Renal cortex interstitium (tissue), 11 donors: ENCODE measurements around the gene CAPN5. TPM values are rescaled to one million over a fixed set of nuclear protein-coding genes. Genes with fewer than 3 reads are reported as not detected.

Source experiments
- DNase-seq, 11 donors: peaks; one replicate each; pipeline ENCODE4 v3.0.0-alpha.2; 2013; ENCODE audit warnings: low read depth in 9 of 11, low spot score in 4 of 11; ENCODE audit errors: extremely low read depth in 1 of 11
- polyA plus RNA-seq, 3 donors: library from polyadenylated mRNA; unstranded; fragments of 120-200 nt; gene quantifications; one replicate each; pipeline ENCODE4 v1.2.1, GENCODE V29; 2013; ENCODE audit not compliant: insufficient read length in 3 of 3

CAPN5 gene
- polyA plus RNA-seq, 3 donors = 23.1 to 27.8 (median 26.7) TPM

DNA sequence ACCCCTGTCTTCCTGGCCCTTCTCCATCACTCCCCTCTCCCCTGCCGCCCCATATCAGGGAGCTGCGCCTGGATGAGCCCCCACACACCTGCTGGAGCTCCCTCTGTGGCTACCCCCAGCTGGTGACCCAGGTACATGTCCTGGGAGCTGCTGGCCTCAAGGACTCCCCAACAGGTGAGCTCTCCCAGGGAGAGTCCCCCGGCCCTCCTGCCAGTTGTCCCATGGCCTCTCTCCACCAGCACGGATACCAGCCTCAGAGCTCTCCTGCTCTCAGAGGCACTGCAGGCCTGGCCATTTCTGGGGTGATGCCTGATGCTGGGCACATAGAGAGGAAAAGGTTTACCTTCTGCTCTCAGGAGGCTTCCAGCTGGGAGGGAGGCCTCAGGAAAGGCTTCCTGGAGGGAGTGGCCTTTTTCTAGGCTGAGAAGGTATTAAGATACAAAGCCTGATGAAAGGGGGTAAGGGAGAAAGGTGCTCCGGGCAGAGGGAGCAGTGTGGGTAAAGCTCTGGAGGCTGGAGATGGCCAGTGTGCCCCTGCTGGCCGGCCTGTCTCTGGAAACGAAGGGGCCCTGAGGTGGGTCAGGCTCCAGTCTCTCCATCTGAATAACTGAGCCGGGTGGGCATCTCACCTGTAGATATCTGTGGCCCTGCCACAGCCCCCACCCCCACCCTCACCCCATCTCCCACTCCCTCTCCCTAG lies 55.3 kb downstream of the CAPN5 start:
- no peak for DNase-seq

DNA sequence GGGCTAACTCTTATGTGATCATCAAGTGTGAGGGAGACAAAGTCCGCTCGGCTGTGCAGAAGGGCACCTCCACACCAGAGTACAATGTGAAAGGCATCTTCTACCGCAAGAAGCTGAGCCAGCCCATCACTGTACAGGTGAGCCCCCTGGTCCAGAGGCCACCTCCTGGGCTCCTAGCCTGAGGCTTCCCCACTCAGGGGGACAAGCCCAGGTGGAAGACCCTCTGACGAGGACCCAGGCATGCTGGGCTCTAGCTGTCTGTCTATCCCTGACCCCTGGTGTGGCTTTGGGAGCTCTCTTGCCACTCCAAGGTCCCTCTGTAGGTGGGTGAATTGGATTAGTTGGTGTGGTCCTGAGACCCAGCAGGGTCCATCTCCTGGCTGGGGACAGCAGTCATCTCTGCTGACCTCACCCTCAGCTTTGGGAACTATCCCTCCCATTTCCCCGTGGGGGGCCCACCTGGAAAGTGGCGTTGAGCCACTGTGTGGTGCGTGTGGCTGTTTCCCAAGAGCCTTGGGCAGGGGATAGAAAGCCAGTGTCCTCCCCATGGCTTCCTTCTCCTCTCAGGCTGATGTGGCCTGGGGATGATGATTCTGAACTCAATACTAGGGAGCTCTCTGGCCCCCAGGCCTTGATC lies 55.9 kb downstream of the CAPN5 start:
- DNase-seq = no peak

DNA sequence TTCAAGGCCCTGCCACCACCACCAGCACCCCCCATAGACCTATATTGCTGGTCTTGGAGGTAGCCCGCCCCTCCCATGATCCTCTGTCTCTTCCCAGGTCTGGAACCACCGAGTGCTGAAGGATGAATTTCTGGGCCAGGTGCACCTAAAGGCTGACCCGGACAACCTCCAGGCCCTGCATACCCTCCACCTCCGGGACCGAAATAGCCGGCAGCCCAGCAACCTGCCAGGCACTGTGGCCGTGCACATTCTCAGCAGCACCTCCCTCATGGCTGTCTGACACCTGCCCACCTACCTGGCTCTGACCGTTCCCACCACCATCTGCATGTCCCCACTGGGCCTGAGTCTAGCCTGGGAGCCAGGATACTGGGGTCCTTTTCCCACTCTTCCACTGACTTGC lies 56.8 kb downstream of the CAPN5 start:
- DNase-seq = no peak

DNA sequence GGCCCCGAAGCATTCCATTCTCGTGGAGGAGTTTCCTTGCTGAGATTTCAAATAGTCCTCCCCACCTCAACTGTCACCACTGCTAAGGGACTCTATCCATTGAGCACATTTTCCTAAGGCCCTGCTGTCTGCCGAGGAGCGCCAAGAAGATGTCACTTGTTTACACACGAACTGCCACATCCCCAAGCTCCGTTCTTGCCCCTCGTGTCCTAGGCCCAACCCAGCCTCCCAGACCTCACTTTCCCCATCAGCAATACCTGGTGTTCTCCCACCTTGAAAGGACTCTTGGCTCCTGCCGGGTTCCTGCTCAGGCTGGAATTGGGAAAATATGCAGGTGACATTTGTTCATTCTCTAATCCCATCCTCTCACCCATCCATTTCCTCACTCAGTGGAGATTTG lies 57.3 kb downstream of the CAPN5 start:
- no peak for DNase-seq

DNA sequence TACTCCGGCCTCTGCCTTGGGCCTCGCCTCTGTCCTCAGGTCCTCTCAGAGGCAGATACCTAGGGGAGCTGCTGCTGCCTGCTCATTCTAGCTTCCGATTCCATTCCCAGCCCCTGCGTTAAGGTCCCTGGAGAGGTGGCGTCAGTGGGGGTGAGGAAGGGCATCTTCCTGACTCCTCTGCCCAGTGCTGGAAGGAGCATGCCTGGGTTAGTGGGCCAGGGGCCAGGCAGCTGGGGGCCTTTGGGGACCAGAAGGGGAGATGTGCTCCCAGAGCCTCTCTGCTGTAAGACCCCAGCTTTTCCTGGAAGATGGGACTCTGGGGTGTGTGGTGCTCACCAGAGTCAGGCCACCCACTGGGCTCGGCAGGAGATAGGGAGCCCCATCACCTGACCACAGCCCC lies 57.7 kb downstream of the CAPN5 start:
- no peak for DNase-seq

DNA sequence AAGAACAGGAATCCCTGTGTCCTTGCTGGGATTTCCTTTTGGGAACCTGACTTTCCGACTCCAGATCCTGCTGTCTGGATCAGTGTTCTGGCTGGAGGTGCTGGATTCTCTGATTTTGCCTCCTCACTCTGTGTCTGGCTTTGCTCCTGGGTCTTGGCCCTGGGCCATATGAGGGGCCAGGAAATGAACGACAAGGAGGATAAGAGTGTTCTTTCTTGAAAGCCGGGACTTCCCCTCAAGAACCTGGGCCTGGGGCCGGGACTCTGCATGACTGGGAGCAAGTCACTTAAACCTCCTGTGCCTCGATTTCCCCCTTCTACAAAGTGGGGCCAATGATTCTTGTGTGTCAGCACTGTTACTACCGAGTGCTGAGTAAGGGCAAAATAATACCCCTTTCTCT lies 58.4 kb downstream of the CAPN5 start:
- DNase-seq = no peak

DNA sequence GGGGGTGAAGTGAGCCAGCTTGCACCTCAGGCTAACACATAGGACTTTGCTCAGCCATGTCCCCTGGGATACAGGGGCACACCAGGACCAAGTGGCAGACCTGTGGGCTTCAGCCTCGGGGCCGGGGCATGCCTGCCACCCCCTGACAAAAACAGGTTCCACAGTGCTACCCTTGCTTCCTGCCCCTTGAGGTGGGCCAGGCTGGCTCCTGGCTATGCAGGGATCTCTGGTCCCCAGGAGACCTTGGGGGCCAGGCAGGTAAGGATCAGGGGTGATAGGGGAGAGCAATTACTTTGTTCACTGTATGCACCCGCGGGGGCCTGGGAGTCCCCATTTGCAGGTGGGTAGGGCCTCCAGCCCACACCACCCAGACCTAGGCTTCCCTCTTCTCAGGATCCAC lies 58.9 kb downstream of the CAPN5 start:
- no peak for DNase-seq

DNA sequence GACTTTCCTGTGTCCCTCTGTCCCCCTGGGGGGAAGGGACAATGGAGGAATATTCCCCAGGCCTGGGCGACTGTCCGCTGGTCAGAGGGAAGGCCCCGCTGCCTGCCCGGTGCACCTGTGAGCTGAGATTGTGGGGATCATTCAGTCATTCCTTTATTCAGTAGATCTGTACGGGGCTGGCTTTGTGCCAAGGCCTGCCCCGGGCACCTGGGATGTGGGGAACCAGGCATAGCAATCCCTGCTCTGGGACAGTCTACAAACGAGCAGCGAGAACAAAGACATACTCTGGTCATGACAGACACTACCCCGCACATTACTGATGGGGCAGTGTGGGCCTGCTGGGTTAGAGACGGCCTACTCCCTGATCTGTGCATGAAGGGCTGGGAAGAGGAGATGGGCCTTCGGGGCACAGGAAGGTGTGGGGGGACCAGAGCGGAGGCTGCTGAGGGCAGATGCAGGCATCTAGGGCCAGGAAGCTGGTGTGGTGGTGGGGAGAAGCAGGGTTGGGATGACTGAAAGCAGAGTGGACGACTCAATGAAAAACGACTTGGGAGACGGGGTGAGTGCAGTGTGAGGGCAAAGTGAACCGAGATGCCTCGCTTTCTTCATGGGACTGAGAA lies 59.5 kb downstream of the CAPN5 start:
- DNase-seq = no peak

DNA sequence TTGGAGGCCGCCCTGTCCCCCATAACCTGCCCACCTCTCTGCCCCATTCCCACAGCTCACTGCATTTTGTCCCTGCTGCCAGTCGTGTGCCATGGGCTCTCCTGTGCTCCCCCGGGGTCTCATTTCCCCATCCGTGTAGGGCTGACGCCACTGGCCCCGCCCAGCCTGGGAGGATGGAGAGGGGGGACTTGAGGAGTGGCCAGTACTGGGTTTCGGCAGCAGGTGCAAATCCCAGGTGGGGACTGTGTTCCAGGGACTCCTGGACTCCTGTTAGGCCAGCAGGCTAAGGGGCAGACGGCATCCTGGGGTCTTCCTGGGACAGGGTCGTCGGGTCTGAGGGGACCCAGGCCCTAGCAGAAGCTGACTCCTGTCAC lies 60.1 kb downstream of the CAPN5 start:
- DNase-seq = no peak

DNA sequence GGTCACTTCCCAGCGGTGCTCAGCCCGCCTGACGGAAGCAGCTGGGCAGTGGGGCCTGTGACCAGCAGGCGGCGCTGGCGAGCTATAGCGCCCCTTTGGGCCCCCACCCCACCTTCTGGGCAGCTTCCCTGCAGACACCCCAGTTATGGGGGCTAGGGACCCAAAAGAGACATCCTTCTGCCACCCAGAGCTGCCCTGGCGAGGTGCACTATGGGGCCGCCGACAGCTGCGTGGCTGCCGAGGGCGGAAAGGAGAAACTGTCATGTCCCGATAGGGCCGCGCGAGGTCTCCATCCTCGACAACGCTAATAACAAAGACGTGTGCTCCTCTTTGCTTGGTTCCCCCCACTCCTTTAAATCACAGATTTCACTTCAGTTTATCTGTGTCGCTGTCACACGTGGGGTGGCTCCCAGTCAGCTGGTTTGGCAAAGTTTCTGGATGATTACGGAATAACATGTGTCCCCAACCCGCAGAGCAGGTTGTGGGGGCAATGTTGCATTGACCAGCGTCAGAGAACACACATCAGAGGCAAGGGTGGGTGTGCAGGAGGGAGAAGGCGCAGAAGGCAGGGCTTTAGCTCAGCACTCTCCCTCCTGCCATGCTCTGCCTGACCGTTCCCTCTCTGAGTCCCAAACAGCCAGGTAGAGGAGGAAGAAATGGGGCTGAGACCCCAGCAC lies 60.6 kb downstream of the CAPN5 start:
- DNase-seq = peak in 6 of 11 donors; percentile 27 to 60 (median 52)

DNA sequence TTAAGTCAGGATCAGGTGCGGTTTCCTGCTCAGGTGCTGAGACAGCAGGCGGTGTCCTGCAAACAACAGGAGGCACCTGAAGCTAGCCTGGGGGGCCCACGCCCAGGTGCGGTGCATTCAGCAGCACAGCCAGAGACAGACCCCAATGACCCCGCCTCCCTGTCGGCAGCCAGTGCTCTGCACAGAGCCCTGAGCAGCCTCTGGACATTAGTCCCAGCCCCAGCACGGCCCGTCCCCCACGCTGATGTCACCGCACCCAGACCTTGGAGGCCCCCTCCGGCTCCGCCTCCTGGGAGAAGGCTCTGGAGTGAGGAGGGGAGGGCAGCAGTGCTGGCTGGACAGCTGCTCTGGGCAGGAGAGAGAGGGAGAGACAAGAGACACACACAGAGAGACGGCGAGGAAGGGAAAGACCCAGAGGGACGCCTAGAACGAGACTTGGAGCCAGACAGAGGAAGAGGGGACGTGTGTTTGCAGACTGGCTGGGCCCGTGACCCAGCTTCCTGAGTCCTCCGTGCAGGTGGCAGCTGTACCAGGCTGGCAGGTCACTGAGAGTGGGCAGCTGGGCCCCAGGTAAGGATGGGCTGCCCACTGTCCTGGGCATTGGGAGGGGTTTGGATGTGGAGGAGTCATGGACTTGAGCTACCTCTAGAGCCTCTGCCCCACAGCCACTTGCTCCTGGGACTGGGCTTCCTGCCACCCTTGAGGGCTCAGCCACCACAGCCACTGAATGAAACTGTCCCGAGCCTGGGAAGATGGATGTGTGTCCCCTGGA lies 61.3 kb downstream of the CAPN5 start, which contains the start of gene MYO7A:
Gene MYO7A (plus strand): TSS at position 327 of the 772 bp plus-strand sequence. CDS start 2,389 bp downstream, outside the sequence.
- peak; percentile 43 to 88 (median 78) for DNase-seq

DNA sequence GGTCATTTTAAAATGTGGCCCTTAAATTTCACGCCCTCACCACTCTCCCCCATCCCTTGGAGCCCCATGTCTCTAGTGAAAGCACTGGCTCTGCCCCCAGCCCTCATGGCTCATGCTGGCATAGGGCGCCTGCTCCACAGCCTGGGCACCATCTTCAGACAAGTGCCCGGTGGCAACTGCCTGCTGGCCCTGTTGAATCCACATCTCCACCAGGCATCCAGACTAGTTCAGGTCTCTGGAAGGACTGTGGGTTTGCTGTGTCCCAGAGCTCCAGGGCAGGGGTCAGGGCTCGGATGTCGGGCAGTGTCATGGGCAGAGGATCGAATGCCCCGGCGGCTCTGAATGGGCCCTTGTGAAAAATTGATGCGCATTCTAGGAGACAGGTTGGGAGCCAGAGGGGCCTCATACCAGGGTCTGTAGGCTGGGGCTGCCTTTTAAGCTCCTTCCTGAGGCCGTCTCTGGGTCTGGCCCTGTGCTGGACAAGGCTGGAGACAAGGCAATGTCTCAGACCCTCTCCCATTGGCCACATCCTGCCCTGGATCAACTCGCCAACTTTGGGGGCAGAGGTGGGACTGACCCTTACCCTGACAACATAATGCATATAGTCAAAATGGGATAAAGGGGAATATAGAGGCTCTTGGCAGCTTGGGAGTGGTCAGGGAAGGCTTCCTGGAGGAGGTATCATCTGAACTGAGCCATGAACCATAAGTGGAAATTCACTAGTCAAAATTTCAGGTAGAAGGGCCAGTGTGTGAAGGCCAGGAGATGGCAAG lies 62.5 kb downstream of the CAPN5 start:
- DNase-seq = no peak

DNA sequence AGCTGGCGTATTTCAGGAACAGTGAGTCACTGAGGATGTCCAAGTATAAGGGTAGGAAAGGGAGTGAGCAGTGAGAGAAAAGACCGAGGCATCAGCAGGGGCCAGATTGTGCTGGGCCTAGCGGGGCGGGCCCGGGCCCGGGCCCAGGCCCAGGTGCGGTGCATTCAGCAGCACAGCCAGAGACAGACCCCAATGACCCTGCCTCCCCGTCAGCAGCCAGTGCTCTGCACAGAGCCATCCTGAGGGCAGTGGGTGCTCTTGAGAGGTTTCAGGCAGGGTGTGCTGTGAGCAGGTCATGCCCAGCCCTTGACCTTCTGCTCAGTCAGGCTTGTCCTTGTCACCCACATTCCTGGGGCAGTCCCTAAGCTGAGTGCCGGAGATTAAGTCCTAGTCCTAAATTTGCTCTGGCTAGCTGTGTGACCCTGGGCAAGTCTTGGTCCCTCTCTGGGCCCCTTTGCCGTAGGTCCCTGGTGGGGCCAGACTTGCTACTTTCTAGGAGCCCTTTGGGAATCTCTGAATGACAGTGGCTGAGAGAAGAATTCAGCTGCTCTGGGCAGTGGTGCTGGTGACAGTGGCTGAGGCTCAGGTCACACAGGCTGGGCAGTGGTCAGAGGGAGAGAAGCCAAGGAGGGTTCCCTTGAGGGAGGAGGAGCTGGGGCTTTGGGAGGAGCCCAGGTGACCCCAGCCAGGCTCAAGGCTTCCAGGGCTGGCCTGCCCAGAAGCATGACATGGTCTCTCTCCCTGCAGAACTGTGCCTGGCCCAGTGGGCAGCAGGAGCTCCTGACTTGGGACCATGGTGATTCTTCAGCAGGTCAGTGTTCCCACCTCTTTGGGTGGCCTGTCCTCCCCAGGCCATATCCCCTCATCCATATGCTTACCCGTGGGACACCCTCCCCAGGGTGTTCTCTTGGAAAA lies 63.3 kb downstream of the CAPN5 start:
- DNase-seq = no peak

DNA sequence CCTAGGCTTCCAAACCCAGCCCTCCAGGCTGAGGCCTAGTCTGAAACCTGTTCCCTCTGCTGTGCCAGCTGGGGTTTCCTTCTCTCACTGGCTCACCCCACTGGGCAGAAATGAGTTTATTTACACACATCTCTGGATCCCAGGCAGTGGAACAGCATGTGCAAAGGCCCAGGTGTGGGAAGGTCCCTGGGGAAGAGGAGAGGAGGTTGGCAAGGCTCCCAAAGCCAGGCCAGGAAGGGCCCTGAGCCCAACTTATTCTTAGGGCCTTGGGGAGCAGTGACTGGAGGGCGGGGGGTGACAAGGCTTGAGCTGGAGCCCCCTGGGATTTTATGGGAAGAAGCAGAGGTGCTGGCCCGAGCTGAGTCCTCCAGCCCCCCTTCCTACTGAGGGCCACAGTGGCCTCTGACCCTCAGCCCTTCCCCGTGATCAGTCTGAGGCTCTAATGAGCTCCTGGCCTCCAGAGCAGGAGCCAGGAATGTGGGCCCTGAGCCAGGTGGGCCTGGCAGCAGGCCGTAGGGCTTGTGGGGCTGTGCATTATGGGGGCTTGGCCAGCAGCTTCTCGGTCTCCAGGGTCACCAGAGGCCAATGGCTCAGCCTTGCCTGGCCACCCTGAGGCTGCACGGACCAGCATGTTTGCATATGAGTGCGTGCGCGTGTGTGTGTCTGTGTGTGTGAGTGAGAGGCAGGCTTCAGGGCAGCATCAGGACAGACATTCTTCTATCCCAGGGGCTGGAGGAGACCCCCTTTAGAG lies 64.2 kb downstream of the CAPN5 start:
- DNase-seq = no peak

DNA sequence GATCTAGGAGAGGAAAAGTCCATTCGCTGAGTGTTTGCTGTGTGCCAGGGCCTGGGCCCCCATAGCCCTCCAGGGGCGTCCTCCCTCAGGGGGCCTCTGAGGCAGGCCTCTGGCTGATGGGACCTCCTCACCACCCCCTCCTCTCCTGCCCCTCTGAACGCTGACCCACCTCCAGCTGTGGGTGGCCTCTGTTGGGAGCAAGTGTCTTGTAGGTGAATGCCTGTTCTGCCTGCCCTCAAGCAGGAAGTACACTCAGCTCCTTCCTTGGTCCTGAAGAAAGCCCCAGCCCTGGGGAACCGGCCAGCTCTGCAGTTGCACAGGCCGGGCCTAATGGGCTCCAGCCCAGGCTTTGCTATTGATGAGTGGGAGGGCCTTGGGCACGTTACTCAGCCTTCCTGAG lies 64.8 kb downstream of the CAPN5 start:
- DNase-seq = no peak

DNA sequence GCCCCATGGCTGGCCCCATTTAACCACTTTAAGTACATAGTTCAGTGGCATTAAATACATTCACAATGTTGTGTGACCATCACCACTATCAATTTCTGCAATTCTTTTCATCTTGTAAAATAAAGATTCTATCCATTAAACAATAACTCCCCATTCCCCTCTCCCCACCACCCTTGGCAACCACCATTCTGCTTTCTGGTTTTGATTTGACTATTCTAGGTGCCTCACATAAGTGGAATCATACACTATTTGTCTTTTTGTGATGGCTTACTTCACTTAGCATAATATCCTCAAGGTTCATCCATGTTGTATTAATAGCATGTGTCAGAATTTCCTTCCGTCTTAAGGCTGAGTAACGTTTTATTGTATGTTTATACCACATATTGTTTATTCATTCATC lies 68.3 kb downstream of the CAPN5 start:
- DNase-seq = no peak

DNA sequence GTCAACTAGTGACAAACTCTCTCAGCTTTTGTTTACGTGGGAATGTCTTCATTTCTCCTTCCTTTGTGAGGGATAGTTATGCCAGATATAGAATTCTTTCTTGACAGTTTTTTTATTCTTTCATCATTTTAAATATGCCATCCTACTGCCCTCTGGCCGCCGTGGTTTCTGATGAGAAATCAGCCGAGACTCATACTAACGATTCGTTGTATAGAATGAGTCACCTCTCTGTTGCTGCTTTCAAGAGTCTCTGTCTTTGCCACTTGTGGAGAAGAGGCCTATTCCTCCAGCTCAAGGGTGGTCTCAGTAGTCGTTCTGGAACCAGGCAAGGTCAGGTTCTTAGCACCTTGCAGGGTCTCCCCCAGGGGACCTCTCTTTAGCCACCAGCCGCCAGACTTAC lies 69.3 kb downstream of the CAPN5 start:
- DNase-seq = no peak
